Measurements from ENCODE around the gene DNLZ.

DNA sequence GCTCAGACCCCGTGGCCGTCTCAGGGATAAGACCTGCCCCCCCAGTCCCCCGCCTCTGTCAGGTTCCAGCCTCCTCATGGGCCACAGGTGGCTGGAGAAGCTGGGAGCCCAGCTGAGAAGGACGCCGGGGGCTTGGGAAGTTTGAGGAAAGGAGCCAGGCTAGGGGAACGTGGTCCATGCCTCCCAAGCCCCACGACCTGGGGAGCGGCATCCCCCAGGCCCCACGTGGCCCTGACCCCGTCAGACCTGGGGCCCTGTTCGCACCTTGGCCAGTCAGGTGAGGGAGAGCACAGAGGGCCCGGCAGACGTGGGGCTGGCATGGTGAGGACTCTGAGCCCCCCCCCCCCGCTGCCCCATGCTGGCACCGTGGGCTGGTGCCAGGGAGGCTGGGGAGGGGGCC lies 32.5 kb downstream of the DNLZ start:
- TF ChIP-seq, protein P1, sequence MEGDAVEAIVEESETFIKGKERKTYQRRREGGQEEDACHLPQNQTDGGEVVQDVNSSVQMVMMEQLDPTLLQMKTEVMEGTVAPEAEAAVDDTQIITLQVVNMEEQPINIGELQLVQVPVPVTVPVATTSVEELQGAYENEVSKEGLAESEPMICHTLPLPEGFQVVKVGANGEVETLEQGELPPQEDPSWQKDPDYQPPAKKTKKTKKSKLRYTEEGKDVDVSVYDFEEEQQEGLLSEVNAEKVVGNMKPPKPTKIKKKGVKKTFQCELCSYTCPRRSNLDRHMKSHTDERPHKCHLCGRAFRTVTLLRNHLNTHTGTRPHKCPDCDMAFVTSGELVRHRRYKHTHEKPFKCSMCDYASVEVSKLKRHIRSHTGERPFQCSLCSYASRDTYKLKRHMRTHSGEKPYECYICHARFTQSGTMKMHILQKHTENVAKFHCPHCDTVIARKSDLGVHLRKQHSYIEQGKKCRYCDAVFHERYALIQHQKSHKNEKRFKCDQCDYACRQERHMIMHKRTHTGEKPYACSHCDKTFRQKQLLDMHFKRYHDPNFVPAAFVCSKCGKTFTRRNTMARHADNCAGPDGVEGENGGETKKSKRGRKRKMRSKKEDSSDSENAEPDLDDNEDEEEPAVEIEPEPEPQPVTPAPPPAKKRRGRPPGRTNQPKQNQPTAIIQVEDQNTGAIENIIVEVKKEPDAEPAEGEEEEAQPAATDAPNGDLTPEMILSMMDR (IDR thresholded peaks at IDR 0.05) = no peak
- TF ChIP-seq EP300 (IDR thresholded peaks at IDR 0.05; ENCODE audit: borderline replicate concordance in 1 of 2, low read depth in 1 of 2, low read length in 1 of 2) = no peak

Measured in SK-N-SH (cell line).